Hepatocyte (in vitro differentiated cells): ENCODE data around the gene PROZ. TPM values are rescaled to one million over a fixed set of nuclear protein-coding genes. Genes with fewer than 3 reads are reported as not detected.

Experiments used
- DNase-seq: peaks from one replicate; pipeline ENCODE4 v3.0.0-alpha.2; 2016; ENCODE audit warnings: low spot score
- H2AFZ ChIP-seq: fragments of 200-600 bp; sonication (generic); 2 replicates; pipeline ENCODE4 v1.6.0; 2016; ENCODE audit warnings: antibody characterized with exemption, mild to moderate bottlenecking
- H3K27ac ChIP-seq: fragments of 200-600 bp; sonication (generic); 2 replicates; pipeline ENCODE4 v1.5.1; 2016; ENCODE audit warnings: mild to moderate bottlenecking
- H3K27me3 ChIP-seq: fragments of 200-600 bp; sonication (generic); 2 replicates; pipeline ENCODE4 v1.6.1; 2016
- H3K36me3 ChIP-seq: fragments of 200-600 bp; sonication (generic); replicated peaks from 2 replicates; pipeline ENCODE4 v1.5.1; 2016; ENCODE audit warnings: low read depth; ENCODE audit not compliant: insufficient read depth
- H3K4me1 ChIP-seq: fragments of 200-600 bp; sonication (generic); 2 replicates; pipeline ENCODE4 v1.5.1; 2016; ENCODE audit warnings: mild to moderate bottlenecking, moderate library complexity; ENCODE audit not compliant: insufficient read depth
- H3K4me2 ChIP-seq: fragments of 200-600 bp; sonication (generic); 2 replicates; pipeline ENCODE4 v1.6.0; 2016
- H3K4me3 ChIP-seq: fragments of 200-600 bp; sonication (generic); 2 replicates; pipeline ENCODE4 v1.5.1; 2016; ENCODE audit warnings: mild to moderate bottlenecking
- H3K79me2 ChIP-seq: fragments of 200-600 bp; sonication (generic); 2 replicates; pipeline ENCODE4 v1.6.0; 2017; ENCODE audit warnings: mild to moderate bottlenecking
- H3K9me2 ChIP-seq: fragments of 200-600 bp; sonication (generic); replicated peaks from 2 replicates; pipeline ENCODE4 v1.6.0; 2017; ENCODE audit warnings: mild to moderate bottlenecking; ENCODE audit not compliant: insufficient read depth
- H3K9me3 ChIP-seq: fragments of 200-600 bp; sonication (generic); 2 replicates; pipeline ENCODE4 v1.5.1; 2016; ENCODE audit warnings: low read depth, mild to moderate bottlenecking
- H4K20me1 ChIP-seq: fragments of 200-600 bp; sonication (generic); 2 replicates; pipeline ENCODE4 v1.6.0; 2016; ENCODE audit warnings: mild to moderate bottlenecking; ENCODE audit not compliant: insufficient read depth, poor library complexity, severe bottlenecking
- CTCF ChIP-seq: fragments of 200-600 bp; sonication (generic); IDR thresholded peaks from 2 replicates; pipeline ENCODE4 v1.5.1; 2016; ENCODE audit warnings: antibody characterized with exemption, mild to moderate bottlenecking; ENCODE audit not compliant: poor library complexity
- EZH2 ChIP-seq: fragments of 200-600 bp; sonication (generic); IDR thresholded peaks from 2 replicates; pipeline ENCODE4 v1.6.1; 2016; ENCODE audit warnings: antibody characterized with exemption, mild to moderate bottlenecking, borderline replicate concordance
- EZH2phosphoT487 ChIP-seq: fragments of 200-600 bp; sonication (generic); IDR thresholded peaks from one replicate; pipeline ENCODE4 v1.6.1; 2018; ENCODE audit warnings: antibody characterized with exemption, mild to moderate bottlenecking, low read depth, moderate library complexity; ENCODE audit not compliant: unreplicated experiment, severe bottlenecking
- WGBS: methylation state at CpG from one replicate; pipeline ENCODE4 v1.1.6; 2016; ENCODE audit warnings: low lambda C conversion rate; ENCODE audit errors: missing lambda C conversion rate; 5-methylcytosine and 5-hydroxymethylcytosine counted together
- polyA plus RNA-seq: library from polyadenylated mRNA; unstranded; fragments of >200 nt; fragmentation: Nextera tagmentation; extraction: Ambion mirVana; gene quantifications from 2 replicates; pipeline ENCODE4 v1.2.1, GENCODE V29; 2016
- total RNA-seq: library from RNA; depleted of rRNA; stranded (reverse); fragments of >200 nt; gene quantifications from 2 replicates; pipeline ENCODE4 v1.2.3, GENCODE V29; 2014

The PROZ gene
- total and polyA plus RNA-seq, 2 experiments from 2014 or later: 4.7 TPM

GRCh38 chr13:113144255-113144629, 14.2 kb upstream of the PROZ start:
- Histone ChIP-seq H3K27me3 (no peaks in the 10 kb centered on the region), H3K9me2 (no peaks in the 10 kb centered on the region), H2AFZ (no peak overlapping the region), H4K20me1 (no peaks in the 10 kb centered on the region), H3K4me1 (no peaks in the 10 kb centered on the region), H3K79me2 (no peaks in the 10 kb centered on the region), H3K9me3 (no peaks in the 10 kb centered on the region), H3K27ac (no peak overlapping the region), H3K4me3 (no peak overlapping the region), H3K36me3 (no peaks in the 10 kb centered on the region), H3K4me2 (no peak overlapping the region)
- TF ChIP-seq EZH2 (no peak), EZH2phosphoT487 (no peak), CTCF (no peak)
- 90% methylated on average over 12 of the region's 12 CpGs for WGBS
- no peak for DNase-seq

- no peaks in the 10 kb centered on the region for H3K4me1 ChIP-seq
- no peaks in the 10 kb centered on the region for H4K20me1 ChIP-seq
- H3K4me2 ChIP-seq: no peak overlapping the region
- H3K27me3 ChIP-seq: no peaks in the 10 kb centered on the region
- no peaks in the 10 kb centered on the region for H3K9me3 ChIP-seq
- H3K36me3 ChIP-seq: no peaks in the 10 kb centered on the region
- WGBS: 92% methylated on average over 12 of the region's 12 CpGs
- H3K4me3 ChIP-seq: no peak overlapping the region
- H2AFZ ChIP-seq: no peak overlapping the region
- TF ChIP-seq EZH2 (no peak), EZH2phosphoT487 (no peak), CTCF (no peak)
- no peaks in the 10 kb centered on the region for H3K79me2 ChIP-seq
- DNase-seq: no peak
- H3K9me2 ChIP-seq: no peaks in the 10 kb centered on the region
- H3K27ac ChIP-seq: no peak overlapping the region
Measured at GRCh38 chr13:113145496-113145895, 13.0 kb upstream of the PROZ start.

GRCh38 chr13:113145911-113146598, 12.4 kb upstream of the PROZ start:
- whole genome bisulfite sequencing: 92% methylated on average over 14 of the region's 15 CpGs
- Histone ChIP-seq H3K9me3 (no peaks in the 10 kb centered on the region), H3K27ac (no peak overlapping the region), H3K4me3 (no peak overlapping the region), H3K4me1 (no peaks in the 10 kb centered on the region), H3K4me2 (no peak overlapping the region), H3K9me2 (no peaks in the 10 kb centered on the region), H2AFZ (no peak overlapping the region), H3K79me2 (no peaks in the 10 kb centered on the region), H3K36me3 (no peaks in the 10 kb centered on the region), H4K20me1 (no peaks in the 10 kb centered on the region), H3K27me3 (no peaks in the 10 kb centered on the region)
- no peak for DNase-seq
- TF ChIP-seq CTCF (no peak), EZH2phosphoT487 (no peak), EZH2 (no peak)

GRCh38 chr13:113146750-113147149, 11.7 kb upstream of the PROZ start:
- H4K20me1 ChIP-seq: no peaks in the 10 kb centered on the region
- H3K36me3 ChIP-seq: no peaks in the 10 kb centered on the region
- no peak overlapping the region for H3K4me3 ChIP-seq
- H3K9me3 ChIP-seq: no peaks in the 10 kb centered on the region
- 92% methylated on average over 9 of the region's 9 CpGs for WGBS
- no peak overlapping the region for H3K27ac ChIP-seq
- H3K4me2 ChIP-seq: no peak overlapping the region
- no peak overlapping the region for H2AFZ ChIP-seq
- TF ChIP-seq CTCF (no peak), EZH2 (no peak), EZH2phosphoT487 (no peak)
- no peaks in the 10 kb centered on the region for H3K9me2 ChIP-seq
- no peak for DNase-seq
- peaks cover under 1% of the 10 kb centered on the region for H3K4me1 ChIP-seq
- H3K79me2 ChIP-seq: no peaks in the 10 kb centered on the region
- H3K27me3 ChIP-seq: no peaks in the 10 kb centered on the region
